HEK293T (cell line): Measurements from ENCODE around the gene CTDP1.
"Not testable (repeated sequence)": the region's sequence is repeated elsewhere in the genome, so short reads cannot be mapped to it uniquely, and the experiment has no call there.

Source experiments
- CTCF ChIA-PET: fragments of 350-600 bp; formaldehyde crosslinking; extraction: SDS; loops from one replicate; lab custom pipeline; 2021; ENCODE audit warnings: antibody characterized with exemption, inconsistent platforms; lab: Yijun Ruan, JAX
- POLR2A ChIA-PET: fragments of 350-600 bp; formaldehyde crosslinking; extraction: SDS; loops from one replicate; lab custom pipeline; 2020; ENCODE audit warnings: antibody characterized with exemption, inconsistent platforms; lab: Yijun Ruan, JAX
- DNase-seq: peaks from one replicate; pipeline ENCODE4 v3.0.0; 2012; ENCODE audit warnings: mixed read lengths; ENCODE audit errors: extremely low spot score
- ARNT ChIP-seq: fragments of 450-650 bp; IDR thresholded peaks from 2 replicates; pipeline ENCODE4 v1.6.1; 2017; ENCODE audit warnings: mild to moderate bottlenecking
- BHLHE40 ChIP-seq: fragments of 450-650 bp; IDR thresholded peaks from 2 replicates; pipeline ENCODE4 v1.6.1; 2016; ENCODE audit warnings: mild to moderate bottlenecking, moderate library complexity, borderline replicate concordance
- CTBP1 ChIP-seq: fragments of 450-650 bp; IDR thresholded peaks from 2 replicates; pipeline ENCODE4 v1.6.1; 2016; ENCODE audit warnings: borderline replicate concordance
- ELF4 ChIP-seq: fragments of 450-650 bp; IDR thresholded peaks from 2 replicates; pipeline ENCODE4 v1.6.1; 2017; ENCODE audit warnings: antibody characterized with exemption
- FOXA1 ChIP-seq: fragments of 450-650 bp; IDR thresholded peaks from 2 replicates; pipeline ENCODE4 v1.6.1; 2016; ENCODE audit warnings: mild to moderate bottlenecking
- FOXK2 ChIP-seq: fragments of 450-650 bp; IDR thresholded peaks from 2 replicates; pipeline ENCODE4 v1.6.1; 2016; ENCODE audit warnings: mild to moderate bottlenecking
- FOXM1 ChIP-seq: fragments of 450-650 bp; IDR thresholded peaks from 2 replicates; pipeline ENCODE4 v1.6.1; 2017; ENCODE audit warnings: mild to moderate bottlenecking, borderline replicate concordance
- HDGF ChIP-seq: fragments of 450-650 bp; IDR thresholded peaks from 2 replicates; pipeline ENCODE4 v1.6.1; 2017; ENCODE audit warnings: antibody characterized with exemption, borderline replicate concordance
- L3MBTL2 ChIP-seq: fragments of 450-650 bp; conservative IDR thresholded peaks from 2 replicates; pipeline ENCODE4 v1.6.1; 2016; ENCODE audit warnings: mild to moderate bottlenecking
- LEF1 ChIP-seq: fragments of 450-650 bp; IDR thresholded peaks from 2 replicates; pipeline ENCODE4 v1.6.1; 2017; ENCODE audit warnings: mild to moderate bottlenecking, borderline replicate concordance
- NFRKB ChIP-seq: fragments of 450-650 bp; IDR thresholded peaks from 2 replicates; pipeline ENCODE4 v1.6.1; 2016; ENCODE audit warnings: mild to moderate bottlenecking, moderate library complexity
- SP1 ChIP-seq: fragments of 450-650 bp; IDR thresholded peaks from 2 replicates; pipeline ENCODE4 v1.6.1; 2017
- SUZ12 ChIP-seq: fragments of 450-650 bp; IDR thresholded peaks from 2 replicates; pipeline ENCODE4 v1.6.1; 2016; ENCODE audit warnings: mild to moderate bottlenecking
- TARDBP ChIP-seq: fragments of 450-650 bp; IDR thresholded peaks from 2 replicates; pipeline ENCODE4 v1.6.1; 2016
- ZNF384 ChIP-seq: fragments of 450-650 bp; IDR thresholded peaks from 2 replicates; pipeline ENCODE4 v1.6.1; 2016
- TF ChIP-seq, protein P1 (sequence below): fragments of 450-650 bp; IDR thresholded peaks from 2 replicates; pipeline ENCODE4 v1.6.1; 2016

Gene CTDP1

DNA sequence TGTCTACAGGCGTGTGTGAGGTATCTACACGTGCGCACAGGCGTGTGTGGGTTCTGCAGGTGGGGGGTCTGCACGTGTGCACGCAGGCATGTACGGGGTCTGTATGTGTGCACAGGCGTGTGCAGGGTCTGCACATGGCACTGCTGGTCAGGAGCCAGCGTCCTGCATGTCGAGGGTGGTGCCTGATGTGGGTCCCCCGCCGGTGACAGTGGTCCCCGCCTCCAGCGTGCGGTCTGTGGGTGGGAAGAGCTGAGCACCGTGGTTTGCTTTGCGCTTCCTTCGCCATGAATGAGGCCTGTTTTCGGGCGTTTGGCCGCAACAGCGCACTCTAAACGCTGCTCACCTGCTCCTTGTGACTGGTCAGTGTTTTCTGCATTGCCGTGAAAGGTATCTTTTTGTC is 57.2 kb downstream of the CTDP1 start:
- ChIA-PET POLR2A (no interaction called here), CTCF (no interaction called here)
- DNase-seq: no peak
- TF ChIP-seq ZNF384 (no peak), FOXA1 (no peak), NFRKB (no peak), BHLHE40 (no peak), SP1 (no peak), ELF4 (no peak), TARDBP (no peak), ARNT (no peak), HDGF (no peak), CTBP1 (no peak), L3MBTL2 (no peak), FOXM1 (no peak), SUZ12 (no peak), FOXK2 (no peak), LEF1 (no peak)
- TF ChIP-seq, protein P1, sequence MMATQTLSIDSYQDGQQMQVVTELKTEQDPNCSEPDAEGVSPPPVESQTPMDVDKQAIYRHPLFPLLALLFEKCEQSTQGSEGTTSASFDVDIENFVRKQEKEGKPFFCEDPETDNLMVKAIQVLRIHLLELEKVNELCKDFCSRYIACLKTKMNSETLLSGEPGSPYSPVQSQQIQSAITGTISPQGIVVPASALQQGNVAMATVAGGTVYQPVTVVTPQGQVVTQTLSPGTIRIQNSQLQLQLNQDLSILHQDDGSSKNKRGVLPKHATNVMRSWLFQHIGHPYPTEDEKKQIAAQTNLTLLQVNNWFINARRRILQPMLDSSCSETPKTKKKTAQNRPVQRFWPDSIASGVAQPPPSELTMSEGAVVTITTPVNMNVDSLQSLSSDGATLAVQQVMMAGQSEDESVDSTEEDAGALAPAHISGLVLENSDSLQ: no peak

GRCh38 chr18:79737426-79737825 is 57.8 kb downstream of the CTDP1 start:
- ChIA-PET CTCF (no interaction called here), POLR2A (no interaction called here)
- TF ChIP-seq ELF4 (no peak), FOXK2 (no peak), TARDBP (no peak), LEF1 (no peak), FOXA1 (no peak), ZNF384 (no peak), CTBP1 (no peak)
- no peak for DNase-seq

DNA sequence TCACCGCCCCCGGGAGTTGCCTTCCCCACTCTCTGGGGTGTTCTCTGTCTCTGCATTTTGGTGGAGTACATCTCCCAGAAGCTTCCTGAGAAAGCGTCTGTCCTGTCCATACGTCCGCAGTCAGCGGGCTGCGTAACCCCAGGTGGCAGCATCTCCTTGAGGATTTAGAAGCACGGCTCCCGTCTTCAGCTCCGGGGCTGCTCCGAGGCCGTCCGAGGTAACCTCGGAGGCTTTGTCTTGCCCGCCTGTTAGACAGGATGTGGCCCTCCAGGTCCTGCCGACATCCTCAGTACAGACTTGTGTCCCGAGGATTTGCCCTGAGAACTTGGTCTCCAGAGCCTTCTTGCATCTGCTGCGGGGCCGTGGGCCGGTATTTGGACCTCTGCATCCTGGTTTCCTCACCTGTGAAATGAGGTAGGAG is 58.4 kb downstream of the CTDP1 start:
- ChIA-PET POLR2A (no interaction called here), CTCF (no interaction called here)
- TF ChIP-seq FOXK2 (no peak), NFRKB (no peak), SUZ12 (no peak)
- DNase-seq: no peak

- DNase-seq: no peak
- TF ChIP-seq ZNF384: no peak
- POLR2A ChIA-PET: no interaction called here
- CTCF ChIA-PET: no interaction called here
Observed at GRCh38 chr18:79738581-79739439, 59.2 kb downstream of the CTDP1 start.

DNA sequence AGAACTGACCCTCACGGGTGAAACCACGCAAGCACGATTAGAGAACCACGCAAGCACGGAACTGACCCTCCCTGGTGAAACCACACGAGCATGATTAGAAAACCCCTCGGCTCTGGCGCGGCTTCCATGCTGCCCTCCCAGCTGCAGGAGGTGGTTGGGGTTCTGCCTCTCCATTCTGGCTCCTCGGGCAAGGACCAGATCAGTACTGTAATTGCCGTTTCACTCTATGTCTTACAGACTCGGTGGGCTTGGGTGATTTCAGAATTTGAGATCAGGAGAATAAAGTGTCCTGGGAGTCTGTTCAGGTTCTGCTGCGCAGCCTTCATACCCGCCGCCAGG is 59.8 kb downstream of the CTDP1 start:
- no peak for TF ChIP-seq ZNF384
- TF ChIP-seq, protein P1: no peak
- POLR2A ChIA-PET: no interaction called here
- CTCF ChIA-PET: no interaction called here
- no peak for DNase-seq

DNA sequence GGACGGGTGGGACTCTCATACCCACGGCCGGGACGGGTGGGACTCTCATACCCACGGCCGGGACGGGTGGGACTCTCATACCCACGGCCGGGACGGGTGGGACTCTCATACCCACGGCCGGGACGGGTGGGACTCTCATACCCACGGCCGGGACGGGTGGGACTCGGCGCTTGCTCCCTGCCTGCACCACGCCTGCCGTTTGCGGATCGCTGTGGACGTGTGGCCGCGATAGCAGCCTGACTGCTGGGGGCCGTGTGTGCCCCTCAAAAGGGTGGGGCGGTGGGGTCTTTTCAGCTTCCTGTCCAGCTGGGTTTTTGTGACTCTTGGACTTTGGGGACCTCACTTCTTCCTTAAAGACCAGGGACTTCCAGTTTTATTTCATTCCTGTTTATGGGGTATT is 60.4 kb downstream of the CTDP1 start:
- POLR2A ChIA-PET, CTCF ChIA-PET, DNase-seq: not testable (repeated sequence)

GRCh38 chr18:79740521-79741361 is 61.1 kb downstream of the CTDP1 start:
- ChIA-PET POLR2A (no interaction called here), CTCF (no interaction called here)
- DNase-seq: no peak
- TF ChIP-seq ARNT (no peak), FOXA1 (no peak), LEF1 (no peak), HDGF (no peak), CTBP1 (no peak), L3MBTL2 (no peak), FOXK2 (no peak), ELF4 (no peak), BHLHE40 (no peak), SUZ12 (no peak), ZNF384 (no peak), TARDBP (no peak), FOXM1 (no peak), SP1 (no peak), NFRKB (no peak)
- TF ChIP-seq, protein P1: no peak
